ENCODE measurements around the gene ZNF552. TPM values are rescaled to one million over a fixed set of nuclear protein-coding genes. Genes with fewer than 3 reads are reported as not detected.

ZNF552 gene
- total and polyA plus RNA-seq, 2 of the 4 experiments (the other 2 are of a cell fraction), result 2.8 to 4.7 TPM

GRCh38 chr19:57817976-57818375, 3.3 kb upstream of the ZNF552 start:
- Histone ChIP-seq H4K20me1 (ENCODE audit: insufficient read depth, low read length) (no peaks in the 10 kb centered on the region; the same call in 1 of the 2 replicates), H3K4ac (ENCODE audit: low read depth, low read length) (no peak overlapping the region), H3K9me1 (ENCODE audit: insufficient read depth, low read length) (peaks cover 4% of the 10 kb centered on the region), H3K36me3 (ENCODE audit: control insufficient read depth, insufficient read depth, low read length) (peaks cover 1% of the 10 kb centered on the region; the same call in 1 of the 2 replicates), H3K14ac (replicated peaks; ENCODE audit: low read depth, low read length) (no peak overlapping the region), H2AFZ (replicated peaks; ENCODE audit: low read length, poor library complexity) (no peak overlapping the region), H2BK15ac (ENCODE audit: low read depth, low read length) (no peak overlapping the region), H2BK20ac (ENCODE audit: low read depth, low read length) (no peak overlapping the region), H3K56ac (ENCODE audit: extremely low read depth, insufficient read depth, low read length) (no peak overlapping the region), H4K5ac (ENCODE audit: low read depth, low read length) (no peak overlapping the region), H2BK120ac (ENCODE audit: low read depth, low read length) (no peak overlapping the region), H4K91ac (ENCODE audit: insufficient read depth, low read depth, low read length) (no peak overlapping the region), H3K27me3 (ENCODE audit: control insufficient read depth, insufficient read depth, low read length) (no peaks in the 10 kb centered on the region), H3K4me2 (ENCODE audit: low read depth, low read length) (no peak overlapping the region), H4K8ac (ENCODE audit: low read depth in 2 of 2, low read length in 2 of 2) (no peak overlapping the region), H3K9me3 (ENCODE audit: control insufficient read depth, insufficient read depth, low read length) (no peaks in the 10 kb centered on the region), H2BK5ac (ENCODE audit: low read depth, low read length, poor library complexity, severe bottlenecking) (no peak overlapping the region), H3K23ac (ENCODE audit: low read depth, low read length) (no peak overlapping the region), H3K4me1 (ENCODE audit: control insufficient read depth, insufficient read depth, low read length) (peaks cover 5% of the 10 kb centered on the region), H3K18ac (ENCODE audit: low read depth, low read length) (no peak overlapping the region), H2AK5ac (ENCODE audit: low read depth, low read length) (no peak overlapping the region; the same call in 1 of the 2 replicates), H2AK9ac (replicated peaks; ENCODE audit: low read depth, low read length, poor library complexity) (no peak overlapping the region), H3K9ac (ENCODE audit: low read depth, low read length) (no peak overlapping the region), H3K79me1 (ENCODE audit: low read depth in 1 of 2, low read length in 2 of 2) (peaks cover 5 to 62% of the 10 kb centered on the region in 2 experiments; a peak in 3 of 4 replicates), H3K4me3 (ENCODE audit: insufficient read depth, low read depth, low read length) (no peak overlapping the region), H3K27ac (ENCODE audit: insufficient read depth, low read length) (no peak overlapping the region)
- POLR2A ChIA-PET (ENCODE audit: unreplicated experiment), result no interaction called here
- in situ Hi-C loops (cut with MboI; ENCODE audit: low sequenced_read_pairs) (no loop called here), dilution Hi-C loops (cut with HindIII; ENCODE audit: low sequenced_read_pairs, unreplicated experiment) (no loop called here), intact Hi-C loops (cut with micrococcal nuclease) (no loop called here)
- ATAC-seq (ENCODE audit: low read depth) (no peak), DNase-seq (no peak)
- no TSS peak for BruUV-seq (replicated peaks)
- CTCF ChIA-PET, result no interaction called here
- WGBS, 2 experiments (ENCODE audit: extremely low coverage in 2 of 2, insufficient read length in 1 of 2), result 100% methylated on average over 6 of the region's 14 CpGs; no CpG with 5 or more reads in 1 of the 2 experiments
- TF ChIP-seq CEBPB (IDR thresholded peaks at IDR 0.05; ENCODE audit: low read depth, low read length) (no peak), RAD21 (IDR thresholded peaks at IDR 0.05; ENCODE audit: low read length) (no peak), CTCF (conservative IDR thresholded peaks at IDR 0.05; ENCODE audit: low read depth, low read length) (no peak), MAFK (IDR thresholded peaks at IDR 0.05; ENCODE audit: low read depth, low read length) (no peak), SMC3 (IDR thresholded peaks at IDR 0.05; ENCODE audit: low read depth, low read length) (no peak), MAZ (IDR thresholded peaks at IDR 0.05; ENCODE audit: borderline replicate concordance, low read depth, low read length) (no peak), POLR2A (IDR thresholded peaks at IDR 0.05; ENCODE audit: low read depth, low read length) (no peak), FOS (IDR thresholded peaks at IDR 0.05; ENCODE audit: low read depth, low read length) (no peak), NFE2L2 (IDR thresholded peaks at IDR 0.05; ENCODE audit: low read depth, low read length) (no peak), RFX5 (IDR thresholded peaks at IDR 0.05; ENCODE audit: low read depth, low read length) (no peak), USF2 (IDR thresholded peaks at IDR 0.05; ENCODE audit: low read depth, low read length) (no peak), ELK1 (IDR thresholded peaks at IDR 0.05; ENCODE audit: borderline replicate concordance, low read depth, low read length) (no peak), MXI1 (IDR thresholded peaks at IDR 0.05; ENCODE audit: borderline replicate concordance, low read depth, low read length) (no peak), BHLHE40 (IDR thresholded peaks at IDR 0.05; ENCODE audit: low read depth, low read length) (no peak), CHD1 (IDR thresholded peaks at IDR 0.05; ENCODE audit: low read depth, low read length) (no peak), RCOR1 (IDR thresholded peaks at IDR 0.05; ENCODE audit: insufficient replicate concordance, low read length) (no peak)

Data from IMR-90 (cell line).